ENCODE data around the gene AIMP1.
"Not testable (repeated sequence)": the region's sequence is repeated elsewhere in the genome, so short reads cannot be mapped to it uniquely, and the experiment has no call there.

AIMP1 gene

DNA sequence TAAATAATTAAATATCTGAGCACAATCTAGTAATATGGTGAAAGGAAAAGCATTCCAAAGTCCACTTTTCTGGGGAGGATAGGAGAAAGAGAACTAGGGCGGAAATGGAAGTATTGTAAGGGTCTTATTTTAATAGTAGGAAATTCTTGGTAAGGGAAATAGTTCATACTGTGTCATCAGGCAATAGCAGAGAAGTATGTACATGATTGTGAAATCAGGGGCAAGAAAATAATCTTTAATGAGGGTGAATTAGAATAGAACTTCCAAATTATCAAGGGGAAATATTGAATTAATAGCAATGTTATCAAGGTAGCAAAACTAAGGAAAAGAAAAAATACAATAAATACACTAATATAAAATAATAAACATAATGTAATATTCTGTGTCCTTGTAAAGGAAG, 37.4 kb downstream of the AIMP1 start:
- DNase-seq (ENCODE audit: low spot score) = no peak

DNA sequence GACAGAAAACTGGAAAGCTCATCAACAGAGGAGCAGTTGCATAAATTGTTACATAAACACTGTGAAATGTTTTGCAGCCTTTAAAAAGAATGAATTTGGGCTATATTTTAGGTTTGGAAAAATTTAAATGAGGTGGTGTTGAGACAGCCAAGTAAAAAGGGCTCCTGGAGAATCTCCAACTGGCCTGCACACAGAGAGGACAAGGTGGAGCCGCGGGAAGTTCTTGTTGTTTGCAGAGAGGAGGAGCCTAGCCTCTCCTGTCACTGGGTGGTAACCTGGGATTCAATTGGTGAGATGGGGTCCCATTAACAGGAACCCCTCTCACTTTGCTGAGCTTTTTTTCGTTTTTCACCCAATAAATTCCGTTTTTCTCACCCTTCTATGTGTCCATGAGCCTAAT, 38.8 kb downstream of the AIMP1 start:
- DNase-seq (ENCODE audit: low spot score) = no peak

DNA sequence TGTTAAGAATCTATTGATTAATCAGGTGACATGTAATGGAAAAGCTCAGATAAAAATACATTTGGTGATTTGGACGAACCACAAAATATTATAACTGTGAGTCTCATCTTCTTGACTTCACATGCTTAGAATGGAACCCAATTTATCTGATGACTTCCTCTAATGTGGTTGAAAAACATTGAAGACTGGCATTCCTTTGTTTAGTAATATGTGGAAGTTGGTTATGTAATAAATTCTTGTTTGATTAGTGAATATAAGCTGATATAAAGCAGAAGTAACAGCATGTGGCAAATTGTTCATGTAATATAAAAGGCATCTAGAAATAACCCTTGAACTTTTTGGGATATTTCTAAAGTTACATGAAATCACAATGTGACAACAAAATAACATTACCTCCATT, 42.5 kb downstream of the AIMP1 start:
- DNase-seq (ENCODE audit: low spot score) = peak; percentile 38

DNA sequence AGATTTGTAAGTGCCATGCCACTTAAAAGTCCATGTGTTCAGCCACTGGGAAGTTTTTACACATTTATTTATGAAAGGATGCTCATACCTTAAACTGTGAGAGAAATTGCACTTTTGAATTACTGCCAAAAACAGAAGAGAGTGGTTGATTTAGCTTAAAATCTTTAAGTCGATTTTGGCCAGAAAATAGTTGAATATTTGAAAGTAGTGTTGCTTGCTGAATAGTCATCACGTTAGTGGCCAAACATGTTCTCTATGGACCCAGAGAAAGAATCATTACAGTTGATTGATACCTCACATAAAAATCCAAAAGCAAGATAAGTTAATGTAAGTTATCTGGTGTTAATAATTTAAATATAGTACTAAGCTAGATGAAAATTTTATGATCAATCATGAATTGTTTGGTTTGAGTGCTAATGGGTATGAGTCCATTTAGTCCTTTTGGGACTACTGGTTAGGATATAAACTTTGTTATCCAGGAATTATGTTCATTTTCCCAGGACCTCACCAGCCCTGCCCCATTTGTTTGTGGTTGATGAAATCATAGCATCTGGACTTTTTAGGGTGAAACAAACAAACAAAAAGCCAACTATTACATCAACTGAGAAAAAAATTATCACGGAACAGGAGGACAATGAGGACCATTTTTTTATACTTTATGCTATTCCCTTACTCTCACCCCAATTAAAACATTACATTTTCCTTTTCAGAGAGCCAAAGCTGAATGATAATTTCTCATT, 45.9 kb downstream of the AIMP1 start:
- DNase-seq (ENCODE audit: low spot score) = no peak

DNA sequence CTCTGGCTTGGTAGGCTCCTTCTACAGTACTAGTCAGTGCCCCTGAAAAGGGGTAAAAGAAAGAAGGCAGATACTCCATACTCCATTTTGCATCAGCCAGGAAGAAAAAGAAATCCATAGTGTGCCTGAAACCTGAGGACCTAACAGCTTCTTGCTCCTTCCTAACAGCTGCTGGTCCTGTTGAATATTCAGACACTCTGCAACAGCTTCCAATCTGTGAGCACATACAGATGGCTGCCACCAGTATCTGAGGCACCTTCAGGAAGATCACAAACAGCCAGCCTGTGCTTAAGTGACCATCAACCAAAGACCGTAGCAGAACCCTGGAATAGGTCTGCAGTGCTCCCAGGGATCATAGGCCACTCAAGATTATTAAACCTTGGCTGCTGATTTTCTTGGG, 47.9 kb downstream of the AIMP1 start:
- DNase-seq (ENCODE audit: low spot score) = no peak

DNA sequence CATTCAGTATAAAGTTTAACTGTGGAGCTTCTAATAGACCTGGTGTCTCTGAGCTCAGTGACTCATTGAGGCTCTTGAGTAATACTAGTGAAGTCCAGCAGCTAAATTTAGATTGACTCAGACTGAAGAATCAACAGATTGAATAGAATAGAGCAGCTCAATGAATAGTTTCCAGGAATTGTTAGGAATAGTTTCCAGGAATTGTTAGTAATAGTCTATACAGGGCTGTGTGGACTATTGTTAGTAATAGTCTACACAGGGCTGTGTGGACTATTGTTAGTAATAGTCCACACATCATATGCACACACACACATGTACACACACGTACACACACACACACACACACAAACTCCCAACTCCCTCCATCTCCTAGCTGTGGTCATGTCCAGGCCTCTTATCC, 49.3 kb downstream of the AIMP1 start:
- DNase-seq (ENCODE audit: low spot score) = peak; percentile 76

DNA sequence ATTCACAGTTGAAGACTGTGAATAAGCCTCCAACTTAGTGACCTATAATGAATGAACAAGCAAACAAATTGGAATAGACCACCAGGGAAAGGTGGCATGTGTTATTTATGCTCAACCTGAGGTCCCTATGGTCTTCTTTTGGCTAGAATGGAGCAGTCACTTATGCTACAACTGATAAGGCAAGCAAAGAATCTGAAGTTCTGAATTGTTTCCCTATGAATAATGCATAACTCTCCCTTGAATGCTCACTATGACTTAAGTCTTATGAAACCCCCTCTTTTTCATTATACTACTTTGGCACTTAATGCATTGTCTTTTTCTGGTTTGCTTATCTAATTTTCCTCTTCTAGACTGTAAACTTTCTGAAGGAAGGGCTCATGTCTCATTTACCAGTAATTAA, 49.7 kb downstream of the AIMP1 start:
- no peak for DNase-seq (ENCODE audit: low spot score)

DNA sequence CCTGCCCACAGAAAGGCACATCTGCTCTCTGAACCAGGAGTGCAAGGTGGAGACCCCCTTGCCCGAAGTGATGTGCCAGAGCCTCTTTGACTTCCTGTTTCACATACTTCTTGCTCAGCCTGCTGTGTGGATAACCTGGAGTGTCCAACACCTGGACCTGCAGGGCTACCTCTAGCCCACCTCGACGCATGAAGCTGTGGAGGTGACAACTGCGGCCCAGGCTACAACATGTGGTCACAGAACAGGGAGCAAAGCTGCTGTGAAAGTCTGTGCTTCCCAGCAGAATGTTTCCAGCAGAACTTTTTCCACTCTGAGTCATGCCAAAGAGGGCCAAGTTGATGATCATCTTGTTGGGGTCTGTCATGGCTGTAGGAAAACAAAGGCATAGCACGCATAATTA, 50.7 kb downstream of the AIMP1 start:
- no peak for DNase-seq (ENCODE audit: low spot score)

DNA sequence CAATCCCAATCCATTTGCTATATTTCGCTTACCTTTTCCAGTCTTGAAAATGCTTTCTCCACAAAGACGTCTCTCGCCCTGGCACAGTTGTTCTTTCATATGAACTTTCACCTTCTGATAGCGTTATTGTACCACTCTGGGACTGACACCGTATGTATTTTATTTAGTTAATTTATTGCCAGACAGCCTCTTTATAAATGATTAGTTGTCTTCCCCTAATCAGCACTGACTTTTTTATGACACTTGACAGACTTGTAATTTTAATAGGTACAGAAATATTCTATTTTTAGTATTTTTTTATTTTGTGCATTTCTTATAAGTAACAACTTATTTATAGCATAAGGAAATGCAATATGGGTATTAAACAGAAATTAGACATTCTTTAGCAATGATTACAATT, 52.3 kb downstream of the AIMP1 start, which contains the start of gene GIMD1:
TSS of gene GIMD1 (minus strand) at position 101 of the 400 bp plus-strand sequence. CDS start 1,343 bp downstream, outside the sequence.
- no peak for DNase-seq (ENCODE audit: low spot score)

DNA sequence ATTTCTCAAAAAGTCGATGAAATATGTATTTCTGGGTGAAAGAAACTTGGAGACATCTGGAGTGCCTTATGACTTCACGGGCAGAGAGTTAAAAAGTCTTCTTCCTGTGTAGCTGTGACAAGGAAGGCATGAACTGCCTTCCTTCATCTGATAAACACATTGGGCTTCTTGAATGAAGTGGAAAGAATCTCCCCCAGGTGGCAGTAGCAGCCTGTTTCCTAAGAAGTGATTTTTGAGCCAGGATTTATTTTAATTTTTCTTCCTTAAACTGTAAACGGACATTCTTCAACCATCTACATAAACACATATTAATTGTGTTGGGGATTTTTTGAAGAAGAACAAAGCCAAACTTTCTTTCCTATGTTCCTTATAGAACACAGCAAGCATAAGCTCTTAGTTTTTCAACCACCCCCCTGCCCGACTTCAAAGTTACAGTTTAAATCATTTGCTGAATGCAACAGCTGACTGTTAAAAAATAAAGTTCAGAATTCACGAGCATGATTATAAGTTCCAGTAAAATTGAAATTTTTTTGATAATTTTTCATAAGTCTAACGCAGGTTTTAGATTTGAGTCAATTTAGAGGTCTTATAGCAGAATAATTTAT, 53.2 kb downstream of the AIMP1 start:
- DNase-seq (ENCODE audit: low spot score) = peak; percentile 48

DNA sequence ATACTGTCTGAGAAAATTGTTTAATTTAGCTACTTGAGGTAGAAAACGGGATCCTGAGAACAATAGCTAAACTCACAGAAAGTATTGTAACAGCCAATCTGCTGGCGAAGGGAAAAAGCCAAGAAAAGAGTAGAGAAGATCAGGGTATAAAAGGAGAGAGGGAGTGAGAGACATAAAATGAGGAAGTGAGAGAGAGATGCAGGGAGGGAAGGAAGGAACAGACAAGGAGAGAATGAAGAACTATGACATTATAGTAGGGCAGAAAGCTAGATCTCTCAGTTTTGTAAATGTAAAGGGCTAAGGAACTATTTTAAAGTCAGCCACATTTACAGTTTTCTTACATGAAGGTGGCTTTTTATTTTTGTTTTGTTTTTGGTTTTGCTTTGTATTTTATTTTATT, 53.9 kb downstream of the AIMP1 start:
- DNase-seq (ENCODE audit: low spot score) = no peak

DNA sequence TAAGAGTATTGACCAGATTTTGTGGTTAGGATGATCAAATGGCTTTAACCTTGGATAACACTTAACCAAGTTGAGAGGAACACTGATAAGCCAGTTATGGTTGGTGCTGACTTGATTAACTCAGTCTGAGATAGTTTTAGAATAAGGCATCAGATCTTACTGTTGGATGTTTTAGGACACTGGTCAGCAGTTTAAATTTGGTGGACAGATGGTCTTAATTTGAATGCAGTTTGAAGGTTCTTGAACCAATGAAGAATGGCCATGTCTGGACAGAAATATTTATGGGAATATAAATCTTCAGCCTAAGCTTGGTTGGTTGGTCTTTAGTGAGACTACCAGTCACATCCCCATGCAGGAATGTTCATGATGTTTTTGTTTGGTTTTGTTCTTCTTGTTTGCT, 54.8 kb downstream of the AIMP1 start:
- DNase-seq (ENCODE audit: low spot score) = no peak

DNA sequence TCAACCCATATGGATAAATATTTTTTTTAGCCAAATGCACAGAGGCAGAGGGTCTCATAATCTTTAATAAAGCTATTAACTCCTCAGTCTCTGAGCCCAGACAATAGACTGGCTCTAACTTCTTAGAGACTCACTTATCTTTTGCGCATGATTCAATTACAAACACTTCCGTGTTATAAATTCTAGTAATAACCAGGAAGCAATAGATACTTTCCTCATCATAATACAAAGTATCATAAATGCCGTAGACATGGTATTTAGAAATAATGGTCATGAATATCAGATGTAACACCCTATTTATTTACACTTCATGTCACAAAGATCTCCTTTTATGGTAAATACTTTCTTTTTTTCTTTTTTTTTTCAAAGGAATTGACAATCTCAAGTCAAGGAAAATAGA, 56.7 kb downstream of the AIMP1 start:
- DNase-seq (ENCODE audit: low spot score) = no peak

DNA sequence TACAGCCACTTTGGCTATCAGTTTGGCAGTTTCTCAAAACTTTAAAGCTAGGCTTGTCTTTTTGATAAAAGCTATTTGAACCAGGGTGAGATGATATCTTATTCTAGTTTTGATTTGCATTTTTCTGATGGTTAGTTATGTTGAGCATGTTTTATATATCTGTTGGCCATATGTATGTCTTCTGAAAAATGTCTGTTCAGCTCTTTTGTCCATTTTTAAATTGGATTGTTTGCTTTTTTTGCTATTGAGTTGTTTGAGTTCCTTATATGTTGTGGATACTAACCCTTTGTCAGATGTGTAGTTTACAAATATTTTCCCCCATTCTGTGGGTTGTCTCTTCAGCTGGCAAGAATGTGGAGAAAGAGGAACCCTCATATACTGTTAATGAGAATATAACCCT, 63.8 kb downstream of the AIMP1 start:
- no peak for DNase-seq (ENCODE audit: low spot score)

DNA sequence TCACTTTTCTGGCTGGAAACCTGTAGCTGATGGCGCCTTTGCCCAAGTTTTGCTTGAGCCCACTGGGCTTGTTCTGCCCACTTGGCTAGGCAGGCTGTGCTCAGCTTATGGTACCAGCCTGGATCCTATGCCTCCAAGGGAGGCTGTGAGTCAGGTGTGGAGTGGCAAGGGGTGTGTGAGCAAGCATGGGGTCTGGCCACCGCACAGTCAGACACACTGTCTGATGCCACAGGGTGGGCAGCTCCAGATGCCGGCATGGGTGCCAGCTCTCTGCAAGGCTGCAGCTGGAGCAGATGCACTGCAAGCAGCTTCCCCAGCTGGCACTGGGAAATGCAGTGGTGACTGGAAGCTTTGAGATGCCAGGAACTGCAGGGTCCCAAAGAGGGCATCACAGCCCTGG, 68.5 kb downstream of the AIMP1 start:
- DNase-seq (ENCODE audit: low spot score) = no peak

DNA sequence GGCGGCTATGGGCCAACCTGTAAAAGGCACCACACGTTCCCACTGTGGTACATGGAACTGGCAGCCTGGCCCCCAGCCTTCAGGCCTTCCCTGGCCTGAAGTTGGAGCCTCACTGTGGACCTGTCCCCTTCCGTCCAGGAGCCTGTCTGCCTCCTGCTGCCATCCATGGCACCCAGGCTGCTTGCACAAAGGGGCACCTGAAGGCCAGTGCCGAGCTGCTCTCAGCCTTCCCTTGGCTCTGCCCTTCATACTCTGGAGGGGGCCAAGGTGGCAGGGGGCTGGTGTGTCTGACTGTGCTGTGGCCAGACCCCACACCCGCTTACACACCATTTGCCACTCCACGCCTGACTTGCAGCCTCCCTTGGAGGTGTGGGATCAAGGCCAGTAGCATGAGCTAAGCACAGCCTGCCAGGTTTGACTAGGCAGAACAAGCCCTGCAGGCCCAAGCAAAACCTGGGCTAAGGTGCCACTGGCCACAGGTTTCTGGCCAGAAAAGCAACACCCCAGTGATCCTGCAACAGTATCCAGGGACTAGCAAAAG, 69.6 kb downstream of the AIMP1 start:
- no peak for DNase-seq (ENCODE audit: low spot score)

DNA sequence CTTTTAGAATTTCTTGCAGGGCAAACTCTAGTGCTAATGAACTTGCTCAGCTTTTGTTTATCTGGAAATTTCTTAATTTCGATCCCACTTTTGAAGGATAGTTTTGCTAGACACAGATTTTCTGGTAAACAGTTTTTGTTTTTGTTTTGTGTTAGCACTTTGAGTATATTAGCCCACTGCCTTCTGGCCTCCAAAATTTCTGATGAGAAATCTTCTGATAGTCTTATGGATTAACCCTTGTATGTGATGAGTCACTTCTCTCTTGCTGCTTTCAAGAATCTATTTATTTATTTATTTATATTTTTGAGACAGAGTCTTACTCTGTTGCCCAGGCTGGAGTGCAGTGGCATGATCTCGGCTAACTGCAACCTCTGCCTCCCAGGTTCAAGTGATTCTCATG, 79.2 kb downstream of the AIMP1 start:
- no peak for DNase-seq (ENCODE audit: low spot score)

DNA sequence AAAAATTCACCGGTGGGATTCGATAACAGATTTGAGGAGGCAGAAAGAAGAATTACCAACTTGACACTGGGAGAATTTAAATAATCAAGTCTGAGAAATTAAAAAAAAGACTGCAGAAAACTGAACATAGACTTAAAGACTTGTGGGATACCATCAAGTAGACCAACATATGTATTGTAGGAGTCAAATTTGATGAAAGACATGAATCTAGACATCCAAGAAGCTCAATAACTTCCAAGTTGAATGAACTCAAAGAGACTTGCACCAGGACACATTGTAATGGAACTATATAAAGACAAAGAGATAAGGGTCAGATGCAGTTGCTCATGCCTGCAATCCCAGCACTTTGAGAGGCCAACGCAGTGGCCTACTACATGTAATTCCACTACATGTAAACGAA, 82.5 kb downstream of the AIMP1 start:
- DNase-seq (ENCODE audit: low spot score) = not testable (repeated sequence)
